Embryonic facial prominence (tissue), 1 donor: ENCODE measurements around the gene MOB3B.
A peak's percentile ranks its signal among the peaks of the same experiment; 100 is the strongest.

Source experiments
- DNase-seq: peaks from one replicate; pipeline ENCODE4 v3.0.0-alpha.2; 2016; ENCODE audit errors: extremely low spot score

The MOB3B gene

GRCh38 chr9:27541740-27542139 lies 12.1 kb upstream of the MOB3B start:
- DNase-seq = no peak

- DNase-seq = no peak
These were observed 10.9 kb upstream of the MOB3B start for GRCh38 chr9:27540502-27540901.

- DNase-seq = no peak
These were observed 10.1 kb upstream of the MOB3B start for GRCh38 chr9:27539479-27540441.

- DNase-seq = no peak
These were observed 9.0 kb upstream of the MOB3B start for GRCh38 chr9:27538647-27539046.

- no peak for DNase-seq
These were observed 8.1 kb upstream of the MOB3B start for GRCh38 chr9:27537756-27538155.

- DNase-seq = no peak
These were observed 7.4 kb upstream of the MOB3B start for GRCh38 chr9:27537027-27537435.

- DNase-seq = no peak
These were observed 6.6 kb upstream of the MOB3B start for GRCh38 chr9:27536168-27536567.

- no peak for DNase-seq
These were observed 6.1 kb upstream of the MOB3B start for GRCh38 chr9:27535701-27536118.

GRCh38 chr9:27534658-27535209 lies 5.1 kb upstream of the MOB3B start:
- no peak for DNase-seq

GRCh38 chr9:27534131-27534530 lies 4.5 kb upstream of the MOB3B start:
- DNase-seq = no peak

- DNase-seq = no peak
These were observed 3.7 kb upstream of the MOB3B start for GRCh38 chr9:27533311-27533710.

- DNase-seq = no peak
These were observed 2.4 kb upstream of the MOB3B start for GRCh38 chr9:27532046-27532445.

- no peak for DNase-seq
These were observed 1.5 kb upstream of the MOB3B start for GRCh38 chr9:27530915-27531755.

GRCh38 chr9:27528886-27529315 lies 713 bp downstream of the MOB3B start:
- no peak for DNase-seq

- peak; percentile 53 for DNase-seq
These were observed 1.3 kb downstream of the MOB3B start for GRCh38 chr9:27528076-27528885.

GRCh38 chr9:27527702-27528075 lies 1.9 kb downstream of the MOB3B start:
- no peak for DNase-seq

- DNase-seq = no peak
These were observed 5.4 kb downstream of the MOB3B start, which contains the start of gene IFNK for GRCh38 chr9:27524236-27524635. Gene IFNK (plus strand): TSS chr9:27524290. CDS start chr9:27524337, 47 bp downstream.

- DNase-seq = no peak
These were observed 6.5 kb downstream of the MOB3B start for GRCh38 chr9:27523141-27523540.

- DNase-seq = no peak
These were observed 8.6 kb downstream of the MOB3B start for GRCh38 chr9:27520986-27521385.

GRCh38 chr9:27519466-27520465 lies 9.8 kb downstream of the MOB3B start:
- no peak for DNase-seq
